HepG2 (cell line): ENCODE measurements around the gene MEGF6. TPM values are rescaled to one million over a fixed set of nuclear protein-coding genes. Genes with fewer than 3 reads are reported as not detected.

Experiments
- EEA1 ChIP-seq: sonication (generic); formaldehyde crosslinking; IDR thresholded peaks from 2 replicates; pipeline ENCODE4 v1.5.1; 2020; ENCODE audit warnings: mild to moderate bottlenecking, missing genetic modification reagents, borderline replicate concordance
- FOXA3 ChIP-seq: IDR thresholded peaks from 2 replicates; pipeline ENCODE4 v1.6.1; 2016; ENCODE audit warnings: missing genetic modification reagents, missing compliant biosample characterization
- MIER3 ChIP-seq: IDR thresholded peaks from 2 replicates; pipeline ENCODE4 v1.6.1; 2016; ENCODE audit warnings: missing compliant biosample characterization, borderline replicate concordance
- NFIB ChIP-seq: sonication (generic); formaldehyde crosslinking; IDR thresholded peaks from 2 replicates; pipeline ENCODE4 v1.9.0; 2021; ENCODE audit warnings: missing genetic modification reagents, mild to moderate bottlenecking, borderline replicate concordance
- NFKB2 ChIP-seq: sonication (generic); formaldehyde crosslinking; IDR thresholded peaks from 2 replicates; pipeline ENCODE4 v1.4.0; 2020; ENCODE audit warnings: missing genetic modification reagents, borderline replicate concordance
- NR3C1 ChIP-seq: sonication (generic); formaldehyde crosslinking; IDR thresholded peaks from 2 replicates; pipeline ENCODE4 v1.4.0; 2020; ENCODE audit warnings: missing genetic modification reagents
- POLR2A ChIP-seq, 2 experiments: IDR thresholded peaks; 2 replicates each; pipeline ENCODE4 v1.6.1; 2011; ENCODE audit warnings: low read depth in 2 of 2, low read length in 2 of 2, mild to moderate bottlenecking in 1 of 2, moderate library complexity in 1 of 2; ENCODE audit not compliant: insufficient read depth in 1 of 2
- XBP1 ChIP-seq: sonication (generic); formaldehyde crosslinking; IDR thresholded peaks from 2 replicates; pipeline ENCODE4 v1.5.0; 2020; ENCODE audit warnings: missing genetic modification reagents
- ZC3H4 ChIP-seq: sonication (generic); formaldehyde crosslinking; IDR thresholded peaks from 2 replicates; pipeline ENCODE4 v1.4.0; 2020; ENCODE audit warnings: missing genetic modification reagents, borderline replicate concordance
- ZNF7 ChIP-seq: IDR thresholded peaks from 2 replicates; pipeline ENCODE4 v1.6.1; 2016; ENCODE audit warnings: missing biosample characterization, missing genetic modification reagents
- polyA plus RNA-seq, 8 experiments: library from polyadenylated mRNA; depleted of rRNA in 3 of 8; stranded (reverse) in 7 of 8; unstranded in 1 of 8; fragments of >200 nt; fragmentation: Illumina TruSeq in 4 of 8; extraction: Trizol in 4 of 8; gene quantifications; 2 replicates each; pipeline versions ENCODE4 v1.2.1 to v1.2.3, GENCODE V29; 2011 to 2016; ENCODE audit warnings: low read depth in 4 of 8, missing spikeins in 1 of 8, mixed read lengths in 1 of 8; ENCODE audit not compliant: insufficient read depth in 1 of 8
- total RNA-seq, 5 experiments: library from RNA; depleted of rRNA; stranded (reverse); fragments of >200 nt; fragmentation: Illumina TruSeq; extraction: Trizol; gene quantifications; 2 replicates each; pipeline ENCODE4 v1.2.3, GENCODE V29; 2016; ENCODE audit warnings: low read depth in 1 of 5
- TF ChIP-seq, protein P1 (sequence below), 2 experiments: sonication (generic) in 1 of 2; formaldehyde crosslinking in 1 of 2; IDR thresholded peaks; 2 replicates each; pipeline versions ENCODE4 v1.4.0 to v1.6.1; 2016 to 2020; ENCODE audit warnings: borderline replicate concordance in 1 of 2, low read depth in 1 of 2, mild to moderate bottlenecking in 1 of 2, missing genetic modification reagents in 1 of 2
- TF ChIP-seq, protein P2 (sequence below): sonication (generic); formaldehyde crosslinking; IDR thresholded peaks from 2 replicates; pipeline ENCODE4 v1.4.0; 2020; ENCODE audit warnings: missing genetic modification reagents, mild to moderate bottlenecking, borderline replicate concordance
- TF ChIP-seq, protein P3 (sequence below), 2 experiments: fragments of 450-650 bp in 1 of 2; sonication (generic) in 1 of 2; formaldehyde crosslinking in 1 of 2; IDR thresholded peaks; 2 replicates each; pipeline versions ENCODE4 v1.6.1 to v1.8.0; 2016 to 2022; ENCODE audit warnings: antibody characterized with exemption in 1 of 2, mild to moderate bottlenecking in 1 of 2, missing genetic modification reagents in 1 of 2

MEGF6 gene
- total and polyA plus RNA-seq, 2 of the 13 experiments (the other 11 are each of a cell fraction or from before 2014, with no cell fraction given), result 1.9 TPM

DNA sequence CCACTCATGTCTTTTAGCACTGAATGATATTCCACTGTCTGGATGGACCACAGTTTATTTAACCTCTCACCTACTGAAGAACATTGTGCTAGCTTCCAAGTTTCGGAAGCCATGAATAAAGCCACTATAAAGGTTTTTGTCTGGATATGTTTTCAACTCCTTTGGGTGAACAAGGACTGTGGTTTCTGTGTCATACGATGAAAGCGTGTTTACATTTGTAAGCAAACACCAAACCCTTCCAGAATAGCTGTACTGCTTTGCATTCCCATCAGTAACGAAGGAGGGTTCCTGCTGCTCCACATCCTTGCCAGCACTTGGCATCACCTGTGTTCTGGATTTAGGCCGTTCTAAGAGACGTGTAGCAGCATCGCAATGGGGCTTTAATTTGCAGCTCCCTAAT is 167.5 kb downstream of the MEGF6 start (continued):
- no peak for TF ChIP-seq NFKB2
- TF ChIP-seq, protein P1, sequence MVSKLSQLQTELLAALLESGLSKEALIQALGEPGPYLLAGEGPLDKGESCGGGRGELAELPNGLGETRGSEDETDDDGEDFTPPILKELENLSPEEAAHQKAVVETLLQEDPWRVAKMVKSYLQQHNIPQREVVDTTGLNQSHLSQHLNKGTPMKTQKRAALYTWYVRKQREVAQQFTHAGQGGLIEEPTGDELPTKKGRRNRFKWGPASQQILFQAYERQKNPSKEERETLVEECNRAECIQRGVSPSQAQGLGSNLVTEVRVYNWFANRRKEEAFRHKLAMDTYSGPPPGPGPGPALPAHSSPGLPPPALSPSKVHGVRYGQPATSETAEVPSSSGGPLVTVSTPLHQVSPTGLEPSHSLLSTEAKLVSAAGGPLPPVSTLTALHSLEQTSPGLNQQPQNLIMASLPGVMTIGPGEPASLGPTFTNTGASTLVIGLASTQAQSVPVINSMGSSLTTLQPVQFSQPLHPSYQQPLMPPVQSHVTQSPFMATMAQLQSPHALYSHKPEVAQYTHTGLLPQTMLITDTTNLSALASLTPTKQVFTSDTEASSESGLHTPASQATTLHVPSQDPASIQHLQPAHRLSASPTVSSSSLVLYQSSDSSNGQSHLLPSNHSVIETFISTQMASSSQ (IDR thresholded peaks at IDR 0.05; ENCODE audit: low read depth), result no peak
- TF ChIP-seq, protein P1 (CRISPR knock-in tag; IDR thresholded peaks at IDR 0.05; ENCODE audit: borderline replicate concordance), result no peak
- no peak for TF ChIP-seq NFIB
- no peak for TF ChIP-seq MIER3 (CRISPR knock-in tag)
- TF ChIP-seq ZNF7 (CRISPR knock-in tag), result peak; percentile 99
- TF ChIP-seq POLR2A (IDR thresholded peaks at IDR 0.05; ENCODE audit: insufficient read depth in 1 of 2, low read depth in 2 of 2, low read length in 2 of 2), result no peak
- TF ChIP-seq, protein P2, sequence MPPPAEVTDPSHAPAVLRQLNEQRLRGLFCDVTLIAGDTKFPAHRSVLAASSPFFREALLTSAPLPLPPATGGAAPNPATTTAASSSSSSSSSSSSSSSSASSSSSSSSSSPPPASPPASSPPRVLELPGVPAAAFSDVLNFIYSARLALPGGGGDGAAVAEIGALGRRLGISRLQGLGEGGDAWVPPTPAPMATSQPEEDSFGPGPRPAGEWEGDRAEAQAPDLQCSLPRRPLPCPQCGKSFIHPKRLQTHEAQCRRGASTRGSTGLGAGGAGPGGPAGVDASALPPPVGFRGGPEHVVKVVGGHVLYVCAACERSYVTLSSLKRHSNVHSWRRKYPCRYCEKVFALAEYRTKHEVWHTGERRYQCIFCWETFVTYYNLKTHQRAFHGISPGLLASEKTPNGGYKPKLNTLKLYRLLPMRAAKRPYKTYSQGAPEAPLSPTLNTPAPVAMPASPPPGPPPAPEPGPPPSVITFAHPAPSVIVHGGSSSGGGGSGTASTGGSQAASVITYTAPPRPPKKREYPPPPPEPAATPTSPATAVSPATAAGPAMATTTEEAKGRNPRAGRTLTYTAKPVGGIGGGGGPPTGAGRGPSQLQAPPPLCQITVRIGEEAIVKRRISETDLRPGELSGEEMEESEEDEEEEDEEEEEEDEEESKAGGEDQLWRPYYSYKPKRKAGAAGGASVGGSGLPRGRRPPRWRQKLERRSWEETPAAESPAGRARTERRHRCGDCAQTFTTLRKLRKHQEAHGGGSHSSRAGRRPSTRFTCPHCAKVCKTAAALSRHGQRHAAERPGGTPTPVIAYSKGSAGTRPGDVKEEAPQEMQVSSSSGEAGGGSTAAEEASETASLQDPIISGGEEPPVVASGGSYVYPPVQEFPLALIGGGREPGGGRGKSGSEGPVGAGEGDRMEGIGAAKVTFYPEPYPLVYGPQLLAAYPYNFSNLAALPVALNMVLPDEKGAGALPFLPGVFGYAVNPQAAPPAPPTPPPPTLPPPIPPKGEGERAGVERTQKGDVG, result no peak
- no peak for TF ChIP-seq EEA1 (CRISPR knock-in tag)
- TF ChIP-seq XBP1 (CRISPR knock-in tag), result no peak
- no peak for TF ChIP-seq NR3C1 (CRISPR knock-in tag)
- no peak for TF ChIP-seq ZC3H4 (CRISPR knock-in tag)
- TF ChIP-seq, protein P3, sequence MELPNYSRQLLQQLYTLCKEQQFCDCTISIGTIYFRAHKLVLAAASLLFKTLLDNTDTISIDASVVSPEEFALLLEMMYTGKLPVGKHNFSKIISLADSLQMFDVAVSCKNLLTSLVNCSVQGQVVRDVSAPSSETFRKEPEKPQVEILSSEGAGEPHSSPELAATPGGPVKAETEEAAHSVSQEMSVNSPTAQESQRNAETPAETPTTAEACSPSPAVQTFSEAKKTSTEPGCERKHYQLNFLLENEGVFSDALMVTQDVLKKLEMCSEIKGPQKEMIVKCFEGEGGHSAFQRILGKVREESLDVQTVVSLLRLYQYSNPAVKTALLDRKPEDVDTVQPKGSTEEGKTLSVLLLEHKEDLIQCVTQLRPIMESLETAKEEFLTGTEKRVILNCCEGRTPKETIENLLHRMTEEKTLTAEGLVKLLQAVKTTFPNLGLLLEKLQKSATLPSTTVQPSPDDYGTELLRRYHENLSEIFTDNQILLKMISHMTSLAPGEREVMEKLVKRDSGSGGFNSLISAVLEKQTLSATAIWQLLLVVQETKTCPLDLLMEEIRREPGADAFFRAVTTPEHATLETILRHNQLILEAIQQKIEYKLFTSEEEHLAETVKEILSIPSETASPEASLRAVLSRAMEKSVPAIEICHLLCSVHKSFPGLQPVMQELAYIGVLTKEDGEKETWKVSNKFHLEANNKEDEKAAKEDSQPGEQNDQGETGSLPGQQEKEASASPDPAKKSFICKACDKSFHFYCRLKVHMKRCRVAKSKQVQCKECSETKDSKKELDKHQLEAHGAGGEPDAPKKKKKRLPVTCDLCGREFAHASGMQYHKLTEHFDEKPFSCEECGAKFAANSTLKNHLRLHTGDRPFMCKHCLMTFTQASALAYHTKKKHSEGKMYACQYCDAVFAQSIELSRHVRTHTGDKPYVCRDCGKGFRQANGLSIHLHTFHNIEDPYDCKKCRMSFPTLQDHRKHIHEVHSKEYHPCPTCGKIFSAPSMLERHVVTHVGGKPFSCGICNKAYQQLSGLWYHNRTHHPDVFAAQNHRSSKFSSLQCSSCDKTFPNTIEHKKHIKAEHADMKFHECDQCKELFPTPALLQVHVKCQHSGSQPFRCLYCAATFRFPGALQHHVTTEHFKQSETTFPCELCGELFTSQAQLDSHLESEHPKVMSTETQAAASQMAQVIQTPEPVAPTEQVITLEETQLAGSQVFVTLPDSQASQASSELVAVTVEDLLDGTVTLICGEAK (IDR thresholded peaks at IDR 0.05), result no peak
- TF ChIP-seq, protein P3 (CRISPR knock-in tag; IDR thresholded peaks at IDR 0.05), result no peak
- TF ChIP-seq FOXA3 (CRISPR knock-in tag), result peak; percentile 86
